IMR-90 (cell line): ENCODE measurements around the gene SLC40A1. TPM values are rescaled to one million over a fixed set of nuclear protein-coding genes. Genes with fewer than 3 reads are reported as not detected.

Experiments used
- ATAC-seq: fragments of 200-7000 bp; cut with Tn5 transposase; 2 replicates; pipeline ENCODE4 v1.9.1; 2020; ENCODE audit warnings: low read depth, mild to moderate bottlenecking, moderate library complexity
- BruUV-seq: library from RNA; stranded (reverse); fragments of 400-500 nt; replicated peaks from 2 replicates; lab custom pipeline; 2021; lab: Mats Ljungman, UMichigan
- CTCF ChIA-PET: fragments of 300-600 bp; formaldehyde crosslinking; extraction: SDS; loops from one replicate; lab custom pipeline; 2021; ENCODE audit warnings: antibody characterized with exemption; lab: Yijun Ruan, JAX
- POLR2A ChIA-PET: fragments of 300-600 bp; sonication (Branson Sonifier 250); formaldehyde crosslinking; loops from one replicate; lab custom pipeline; 2022; ENCODE audit warnings: antibody characterized with exemption; ENCODE audit not compliant: unreplicated experiment; lab: Charles Lee
- DNase-seq: peaks from one replicate; pipeline ENCODE4 v3.0.0; 2013
- H2AFZ ChIP-seq: replicated peaks from 2 replicates; pipeline ENCODE3; 2013; ENCODE audit warnings: low read length, mild to moderate bottlenecking; ENCODE audit not compliant: poor library complexity
- H2AK5ac ChIP-seq: 2 replicates; pipeline ENCODE4 v1.6.1; 2013; ENCODE audit warnings: low read depth, low read length, inconsistent platforms
- H2AK9ac ChIP-seq: replicated peaks from 2 replicates; pipeline ENCODE3; 2013; ENCODE audit warnings: mild to moderate bottlenecking, low read depth, low read length, moderate library complexity; ENCODE audit not compliant: poor library complexity
- H2BK120ac ChIP-seq: 2 replicates; pipeline ENCODE4 v1.6.1; 2013; ENCODE audit warnings: low read depth, low read length, inconsistent platforms
- H2BK15ac ChIP-seq: 3 replicates; pipeline ENCODE4 v1.6.1; 2013; ENCODE audit warnings: low read depth, low read length, inconsistent platforms
- H2BK20ac ChIP-seq: 2 replicates; pipeline ENCODE4 v1.6.1; 2013; ENCODE audit warnings: low read depth, mild to moderate bottlenecking, inconsistent platforms, low read length, moderate library complexity
- H2BK5ac ChIP-seq: 2 replicates; pipeline ENCODE4 v1.6.1; 2013; ENCODE audit warnings: mild to moderate bottlenecking, low read depth, low read length, inconsistent platforms; ENCODE audit not compliant: poor library complexity, severe bottlenecking
- H3K14ac ChIP-seq: replicated peaks from 2 replicates; pipeline ENCODE4 v1.6.1; 2013; ENCODE audit warnings: low read depth, low read length, inconsistent platforms
- H3K18ac ChIP-seq: 2 replicates; pipeline ENCODE4 v1.6.1; 2013; ENCODE audit warnings: low read depth, low read length, control low read depth
- H3K23ac ChIP-seq: 2 replicates; pipeline ENCODE4 v1.6.1; 2013; ENCODE audit warnings: low read depth, low read length, inconsistent platforms
- H3K27ac ChIP-seq: 2 replicates; pipeline ENCODE4 v1.5.1; 2013; ENCODE audit warnings: mild to moderate bottlenecking, control low read depth, low read length; ENCODE audit not compliant: insufficient read depth
- H3K27me3 ChIP-seq: 2 replicates; pipeline ENCODE4 v1.6.1; 2013; ENCODE audit warnings: low read length; ENCODE audit not compliant: control insufficient read depth, insufficient read depth
- H3K36me3 ChIP-seq: 2 replicates; pipeline ENCODE4 v1.6.1; 2013; ENCODE audit warnings: low read length, mixed read lengths; ENCODE audit not compliant: control insufficient read depth, insufficient read depth
- H3K4ac ChIP-seq: 2 replicates; pipeline ENCODE4 v1.6.1; 2013; ENCODE audit warnings: low read depth, low read length, inconsistent platforms
- H3K4me1 ChIP-seq: 2 replicates; pipeline ENCODE4 v1.6.1; 2013; ENCODE audit warnings: low read length, mixed read lengths; ENCODE audit not compliant: control insufficient read depth, insufficient read depth
- H3K4me2 ChIP-seq: 2 replicates; pipeline ENCODE4 v1.6.1; 2013; ENCODE audit warnings: low read depth, mild to moderate bottlenecking, control low read depth, low read length, moderate library complexity
- H3K4me3 ChIP-seq: 2 replicates; pipeline ENCODE4 v1.5.1; 2013; ENCODE audit warnings: low read depth, mild to moderate bottlenecking, control low read depth, low read length, moderate library complexity; ENCODE audit not compliant: insufficient read depth
- H3K56ac ChIP-seq: 2 replicates; pipeline ENCODE4 v1.6.1; 2013; ENCODE audit warnings: low read length, inconsistent platforms; ENCODE audit not compliant: insufficient read depth; ENCODE audit errors: extremely low read depth
- H3K79me1 ChIP-seq, 2 experiments: 2 replicates each; pipeline ENCODE4 v1.6.1; 2013; ENCODE audit warnings: low read length in 2 of 2, inconsistent platforms in 1 of 2, low read depth in 1 of 2
- H3K9ac ChIP-seq: 2 replicates; pipeline ENCODE4 v1.6.1; 2013; ENCODE audit warnings: low read depth, low read length, control low read depth
- H3K9me1 ChIP-seq: 2 replicates; pipeline ENCODE4 v1.6.1; 2013; ENCODE audit warnings: low read length, inconsistent platforms; ENCODE audit not compliant: insufficient read depth
- H3K9me3 ChIP-seq: 2 replicates; pipeline ENCODE4 v1.6.1; 2013; ENCODE audit warnings: low read length; ENCODE audit not compliant: control insufficient read depth, insufficient read depth
- H4K20me1 ChIP-seq: 2 replicates; pipeline ENCODE4 v1.6.1; 2013; ENCODE audit warnings: low read length, inconsistent platforms; ENCODE audit not compliant: insufficient read depth
- H4K5ac ChIP-seq: 2 replicates; pipeline ENCODE4 v1.6.1; 2013; ENCODE audit warnings: mild to moderate bottlenecking, low read depth, low read length, control low read depth
- H4K8ac ChIP-seq, 2 experiments: 2 replicates each; pipeline ENCODE4 v1.6.1; 2013; ENCODE audit warnings: low read depth in 2 of 2, low read length in 2 of 2, control low read depth in 1 of 2, inconsistent platforms in 1 of 2
- H4K91ac ChIP-seq: 2 replicates; pipeline ENCODE4 v1.6.1; 2013; ENCODE audit warnings: low read depth, low read length, inconsistent platforms; ENCODE audit not compliant: insufficient read depth
- BHLHE40 ChIP-seq: fragments of 150-350 bp; IDR thresholded peaks from 2 replicates; pipeline ENCODE4 v1.6.1; 2016; ENCODE audit warnings: mild to moderate bottlenecking, low read depth, low read length
- CHD1 ChIP-seq: IDR thresholded peaks from 2 replicates; pipeline ENCODE4 v1.6.1; 2012; ENCODE audit warnings: low read depth, low read length, improper control_type of control experiment
- MXI1 ChIP-seq: IDR thresholded peaks from 2 replicates; pipeline ENCODE4 v1.6.1; 2012; ENCODE audit warnings: low read depth, mild to moderate bottlenecking, low read length, moderate library complexity, borderline replicate concordance
- NFE2L2 ChIP-seq: fragments of 150-350 bp; IDR thresholded peaks from 2 replicates; pipeline ENCODE4 v1.6.1; 2016; ENCODE audit warnings: low read depth, mild to moderate bottlenecking, low read length
- POLR2A ChIP-seq: IDR thresholded peaks from 2 replicates; pipeline ENCODE4 v1.6.1; 2012; ENCODE audit warnings: mild to moderate bottlenecking, low read depth, low read length
- WGBS, 2 experiments: methylation state at CpG; one replicate each; pipeline versions ENCODE4 v1.1.5 to v1.1.7; 2013; ENCODE audit warnings: missing lambda C conversion rate in 2 of 2; ENCODE audit not compliant: insufficient read length in 1 of 2; ENCODE audit errors: extremely low coverage in 2 of 2; 5-methylcytosine and 5-hydroxymethylcytosine counted together
- dilution Hi-C: fragments of 300-500 bp; cut with HindIII; formaldehyde crosslinking; loops from one replicate; pipeline ENCODE4 v1.14.3; 2018; ENCODE audit warnings: low sequenced_read_pairs; ENCODE audit not compliant: unreplicated experiment
- in situ Hi-C: fragments of 300-500 bp; cut with MboI; formaldehyde crosslinking; loops from 3 replicates; pipeline ENCODE4 v1.14.3; 2019; ENCODE audit warnings: low sequenced_read_pairs, inconsistent platforms, mixed read lengths
- intact Hi-C: fragments of 100-400 bp; cut with micrococcal nuclease; formaldehyde crosslinking; loops from 2 replicates; pipeline ENCODE4 v1.10.0; 2022
- polyA plus RNA-seq, 3 experiments: library from polyadenylated mRNA; depleted of rRNA; stranded (reverse); fragments of >200 nt; gene quantifications; 2 replicates each; pipeline ENCODE4 v1.2.3, GENCODE V29; 2012; ENCODE audit warnings: low replicate concordance in 1 of 3
- total RNA-seq: library from RNA; depleted of rRNA; stranded (reverse); fragments of >200 nt; gene quantifications from 2 replicates; pipeline ENCODE4 v1.2.3, GENCODE V29; 2012

Gene SLC40A1
- total and polyA plus RNA-seq, 2 of the 4 experiments (the other 2 are of a cell fraction): 1.5 to 5.0 TPM

DNA sequence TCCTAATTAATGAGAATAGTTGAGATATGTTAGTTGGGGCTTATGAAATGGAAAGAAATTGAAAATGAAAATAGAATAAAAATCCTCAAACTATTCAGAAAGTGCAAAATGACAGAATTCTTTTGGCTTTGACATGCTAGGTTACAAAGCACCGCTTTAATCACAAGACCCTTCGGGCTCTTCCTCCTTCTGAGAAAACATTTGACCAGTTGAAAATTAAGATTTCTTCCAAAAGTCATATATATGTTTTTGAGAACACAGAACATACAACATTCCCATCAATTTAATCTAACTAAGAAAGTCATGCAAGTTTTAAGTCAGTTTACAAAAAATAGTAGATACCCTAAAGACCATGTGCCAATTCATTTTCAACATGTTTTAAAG lies 2.2 kb upstream of the SLC40A1 start:
- 0 out of 2 replicates have a peak, but pooled peaks cover 2% of the 10 kb centered on the region for H3K4me1 ChIP-seq
- H3K4ac ChIP-seq: no peak overlapping the region
- H3K27me3 ChIP-seq: peaks cover 2% of the 10 kb centered on the region; the same call in 1 of the 2 replicates
- BruUV-seq: no TSS peak
- H3K9me1 ChIP-seq: peaks cover 5% of the 10 kb centered on the region; the same call in 1 of the 2 replicates
- no peak overlapping the region for H3K4me2 ChIP-seq
- no peak overlapping the region for H2AK5ac ChIP-seq
- no peak overlapping the region for H4K8ac ChIP-seq
- H2BK20ac ChIP-seq: no peak overlapping the region
- no peak overlapping the region for H3K23ac ChIP-seq
- 100% methylated on average over 1 of the region's 2 CpGs; no CpG with 5 or more reads in 1 of the 2 experiments for WGBS, 2 experiments
- no peak overlapping the region for H3K18ac ChIP-seq
- dilution Hi-C loops: no loop called here
- DNase-seq: no peak
- H3K79me1 ChIP-seq: no peaks in the 10 kb centered on the region
- H2BK15ac ChIP-seq: no peak overlapping the region
- no peaks in the 10 kb centered on the region for H3K36me3 ChIP-seq
- H3K56ac ChIP-seq: no peak overlapping the region
- H2BK120ac ChIP-seq: no peak overlapping the region
- no peak overlapping the region for H2AK9ac ChIP-seq
- H3K27ac ChIP-seq: no peak overlapping the region
- no peak overlapping the region for H3K14ac ChIP-seq
- no peak for ATAC-seq
- H2AFZ ChIP-seq: no peak overlapping the region
- POLR2A ChIA-PET: no interaction called here
- H2BK5ac ChIP-seq: no peak overlapping the region
- intact Hi-C loops: loop anchor here (5.0 kb wide), 1 partner anchor 74 kb away; no protein-coding TSS in a partner anchor
- H3K4me3 ChIP-seq: no peak overlapping the region
- no peaks in the 10 kb centered on the region for H4K20me1 ChIP-seq
- no peak overlapping the region for H4K5ac ChIP-seq
- H3K9me3 ChIP-seq: no peaks in the 10 kb centered on the region
- in situ Hi-C loops: no loop called here
- CTCF ChIA-PET: no interaction called here
- no peak overlapping the region for H3K9ac ChIP-seq
- H4K91ac ChIP-seq: no peak overlapping the region
- TF ChIP-seq NFE2L2 (no peak), BHLHE40 (no peak), POLR2A (no peak), MXI1 (no peak), CHD1 (no peak)
